SU-DHL-6 (cell line): Measurements from ENCODE around the gene MAGEA2B.
"Not testable (repeated sequence)": the region's sequence is repeated elsewhere in the genome, so short reads cannot be mapped to it uniquely, and the experiment has no call there.

ENCODE experiments used
- H2AFZ ChIP-seq: fragments of 200-600 bp; sonication (generic); 2 replicates; pipeline ENCODE4 v1.6.1; 2014; ENCODE audit warnings: low read depth, mild to moderate bottlenecking, moderate library complexity, mixed read lengths, antibody characterized with exemption, low read length; ENCODE audit not compliant: severe bottlenecking
- H3F3A ChIP-seq: fragments of 200-600 bp; shearing (Covaris generic); 2 replicates; pipeline ENCODE4 v1.6.0; 2016; ENCODE audit warnings: antibody characterized with exemption, mild to moderate bottlenecking; ENCODE audit not compliant: insufficient read depth
- H3K27ac ChIP-seq: fragments of 200-600 bp; sonication (generic); 2 replicates; pipeline ENCODE4 v1.5.1; 2016; ENCODE audit warnings: low read depth, mild to moderate bottlenecking, low read length, moderate library complexity, mixed read lengths
- H3K27me3 ChIP-seq: fragments of 200-600 bp; sonication (generic), shearing (Covaris generic); 2 replicates; pipeline ENCODE4 v1.6.0; 2014; ENCODE audit warnings: mild to moderate bottlenecking, low read length
- H3K36me3 ChIP-seq: fragments of 200-600 bp; sonication (generic); 2 replicates; pipeline ENCODE4 v1.6.1; 2014; ENCODE audit warnings: mild to moderate bottlenecking, low read length, mixed read lengths
- H3K4me2 ChIP-seq: fragments of 300-600, 200-600 bp; shearing (Covaris generic), sonication (generic); 2 replicates; pipeline ENCODE4 v1.6.0; 2014; ENCODE audit warnings: low read length, low read depth, mild to moderate bottlenecking; ENCODE audit not compliant: poor library complexity, severe bottlenecking
- H3K4me3 ChIP-seq: fragments of 200-600 bp; sonication (generic); 2 replicates; pipeline ENCODE4 v1.5.1; 2014; ENCODE audit warnings: antibody characterized with exemption, low read length, mild to moderate bottlenecking, mixed read lengths; ENCODE audit not compliant: insufficient read depth, poor library complexity, severe bottlenecking
- H3K79me2 ChIP-seq: fragments of 200-600 bp; sonication (generic); 2 replicates; pipeline ENCODE4 v1.6.1; 2014; ENCODE audit warnings: mild to moderate bottlenecking, low read length, moderate library complexity; ENCODE audit not compliant: insufficient read depth
- H3K9ac ChIP-seq: fragments of 200-600 bp; sonication (generic); 2 replicates; pipeline ENCODE4 v1.7.0; 2014; ENCODE audit warnings: mild to moderate bottlenecking, low read length
- H3K9me2 ChIP-seq: fragments of 200-600 bp; sonication (generic); replicated peaks from 2 replicates; pipeline ENCODE4 v1.6.1; 2014; ENCODE audit warnings: low read length; ENCODE audit not compliant: insufficient read depth
- H3K9me3 ChIP-seq: fragments of 200-600 bp; sonication (generic); 2 replicates; pipeline ENCODE4 v1.6.1; 2014; ENCODE audit warnings: low read length, mixed read lengths; ENCODE audit not compliant: insufficient read depth
- H4K20me1 ChIP-seq: fragments of 200-600 bp; sonication (generic); 2 replicates; pipeline ENCODE4 v1.6.1; 2014; ENCODE audit warnings: low read depth, mild to moderate bottlenecking, antibody characterized with exemption, low read length, moderate library complexity, mixed read lengths

Gene MAGEA2B

GRCh38 chrX:152754871-152755270 is 40.4 kb downstream of the MAGEA2B start:
- H3K36me3 ChIP-seq, H2AFZ ChIP-seq, H3K27ac ChIP-seq, H4K20me1 ChIP-seq, H3K9ac ChIP-seq, H3K27me3 ChIP-seq, H3K4me2 ChIP-seq, H3K4me3 ChIP-seq, H3K9me3 ChIP-seq, H3F3A ChIP-seq, H3K79me2 ChIP-seq, H3K9me2 ChIP-seq: not testable (repeated sequence)

DNA sequence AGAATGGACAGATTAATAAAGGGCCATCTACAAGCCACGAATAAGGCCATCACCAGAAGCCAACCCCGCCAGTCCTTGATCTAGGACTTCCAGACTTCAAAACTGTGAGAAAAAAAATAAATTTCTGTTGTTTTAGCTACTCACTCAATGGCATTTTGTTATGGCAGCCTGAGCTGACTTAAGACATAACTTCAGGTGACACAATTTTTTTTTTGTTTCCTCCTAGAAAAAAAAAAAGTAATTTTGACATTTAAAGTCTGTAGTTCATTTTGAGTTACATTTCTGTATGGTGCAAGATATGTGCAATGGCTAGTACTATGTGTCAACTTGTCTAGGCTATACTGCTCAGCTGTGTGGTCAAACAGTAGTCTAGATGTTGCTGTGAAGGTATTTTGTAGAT is 44.5 kb downstream of the MAGEA2B start, which contains the start of gene CSAG3:
Gene CSAG3, plus strand, starts transcription at position 301 of the 400 bp plus-strand sequence.
- not testable (repeated sequence) for H3K27ac ChIP-seq, H3K4me3 ChIP-seq

GRCh38 chrX:152759544-152759943 is 45.1 kb downstream of the MAGEA2B start:
- not testable (repeated sequence) for H3F3A ChIP-seq, H3K36me3 ChIP-seq, H2AFZ ChIP-seq, H3K9ac ChIP-seq, H3K27me3 ChIP-seq, H3K9me3 ChIP-seq, H3K79me2 ChIP-seq, H3K27ac ChIP-seq, H3K4me2 ChIP-seq, H3K4me3 ChIP-seq, H3K9me2 ChIP-seq, H4K20me1 ChIP-seq

More for the DNA sequence above, 44.5 kb downstream of the MAGEA2B start, which contains the start of gene CSAG3:
- not testable (repeated sequence) for H3K27me3 ChIP-seq, H3K4me2 ChIP-seq, H3F3A ChIP-seq, H3K9ac ChIP-seq, H3K9me2 ChIP-seq, H3K79me2 ChIP-seq, H3K9me3 ChIP-seq, H3K36me3 ChIP-seq, H2AFZ ChIP-seq, H4K20me1 ChIP-seq

GRCh38 chrX:152761582-152761981 is 47.2 kb downstream of the MAGEA2B start:
- H3K36me3 ChIP-seq, H3K9ac ChIP-seq, H3K9me2 ChIP-seq, H3K79me2 ChIP-seq, H3F3A ChIP-seq, H3K4me3 ChIP-seq, H4K20me1 ChIP-seq, H3K27ac ChIP-seq, H2AFZ ChIP-seq, H3K9me3 ChIP-seq, H3K4me2 ChIP-seq, H3K27me3 ChIP-seq: not testable (repeated sequence)

- H3K27ac ChIP-seq, H3K27me3 ChIP-seq, H4K20me1 ChIP-seq, H3K9ac ChIP-seq, H3K4me3 ChIP-seq, H3K9me3 ChIP-seq, H3K4me2 ChIP-seq, H3K36me3 ChIP-seq, H3F3A ChIP-seq, H3K9me2 ChIP-seq, H3K79me2 ChIP-seq, H2AFZ ChIP-seq: not testable (repeated sequence)
Measured at GRCh38 chrX:152766562-152766961, 52.1 kb downstream of the MAGEA2B start.
